CD14-positive monocyte (primary cell): ENCODE data around the gene SPAM1. TPM values are rescaled to one million over a fixed set of nuclear protein-coding genes. Genes with fewer than 3 reads are reported as not detected.
"Not testable (repeated sequence)": the region's sequence is repeated elsewhere in the genome, so short reads cannot be mapped to it uniquely, and the experiment has no call there.

Experiments
- DNase-seq, 3 donors: peaks; one replicate each; pipeline ENCODE4 v3.0.0-alpha.2; 2011 to 2022
- H2AFZ ChIP-seq: 2 replicates; pipeline ENCODE4 v1.6.0; 2012; ENCODE audit warnings: mild to moderate bottlenecking, low read depth, low read length, inconsistent platforms; ENCODE audit not compliant: insufficient read depth, poor library complexity, severe bottlenecking
- H3K27ac ChIP-seq, 2 donors: 1 replicate in 1 of 2; 2 replicates in 1 of 2; pipeline ENCODE4 v1.5.1; 2012 to 2013; ENCODE audit warnings: low read length in 2 of 2, control low read depth in 1 of 2, inconsistent platforms in 1 of 2, low read depth in 1 of 2, mild to moderate bottlenecking in 1 of 2
- H3K27me3 ChIP-seq, 2 donors: one replicate each; pipeline versions ENCODE4 v1.6.0 to v1.6.1; 2011 to 2013; ENCODE audit warnings: low read length in 2 of 2; ENCODE audit not compliant: control insufficient read depth in 2 of 2, insufficient read depth in 2 of 2
- H3K36me3 ChIP-seq, 2 donors: replicated peaks in 1 of 2; 1 replicate in 1 of 2; 2 replicates in 1 of 2; pipeline versions ENCODE4 v1.5.1 to v1.6.1; 2012 to 2013; ENCODE audit warnings: low read length in 2 of 2, control low read depth in 1 of 2, inconsistent platforms in 1 of 2, mild to moderate bottlenecking in 1 of 2; ENCODE audit not compliant: insufficient read depth in 2 of 2, control insufficient read depth in 1 of 2
- H3K4me1 ChIP-seq, 2 donors: 1 replicate in 1 of 2; 2 replicates in 1 of 2; pipeline versions ENCODE4 v1.5.1 to v1.6.1; 2012 to 2013; ENCODE audit warnings: low read length in 2 of 2, control low read depth in 1 of 2, inconsistent platforms in 1 of 2, mild to moderate bottlenecking in 1 of 2, moderate library complexity in 1 of 2; ENCODE audit not compliant: insufficient read depth in 2 of 2, control insufficient read depth in 1 of 2
- H3K4me2 ChIP-seq: replicated peaks from 2 replicates; pipeline ENCODE3; 2012; ENCODE audit warnings: low read length, moderate library complexity, mild to moderate bottlenecking; ENCODE audit not compliant: poor library complexity, severe bottlenecking; ENCODE audit errors: extremely low read depth
- H3K4me3 ChIP-seq, 3 experiments: fragments of 200-600 bp in 1 of 3; sonication (generic) in 1 of 3; replicated peaks in 1 of 3; 1 replicate in 2 of 3; 2 replicates in 1 of 3; pipeline ENCODE4 v1.5.1; 2011 to 2013; ENCODE audit warnings: low read length in 3 of 3, mild to moderate bottlenecking in 3 of 3, control low read depth in 2 of 3, low read depth in 2 of 3, inconsistent platforms in 1 of 3, moderate library complexity in 1 of 3
- H3K79me2 ChIP-seq: 2 replicates; pipeline ENCODE4 v1.6.0; 2012; ENCODE audit warnings: mild to moderate bottlenecking, control low read depth, inconsistent platforms, low read length, moderate library complexity; ENCODE audit not compliant: insufficient read depth
- H3K9ac ChIP-seq: 2 replicates; pipeline ENCODE4 v1.6.0; 2017; ENCODE audit warnings: low read length, mild to moderate bottlenecking; ENCODE audit not compliant: insufficient read depth, poor library complexity, severe bottlenecking
- H3K9me3 ChIP-seq, 2 donors: replicated peaks in 1 of 2; 1 replicate in 1 of 2; 2 replicates in 1 of 2; pipeline versions ENCODE4 v1.5.1 to v1.6.1; 2012 to 2013; ENCODE audit warnings: low read length in 2 of 2, control low read depth in 1 of 2; ENCODE audit not compliant: control insufficient read depth in 1 of 2, insufficient read depth in 1 of 2
- H4K20me1 ChIP-seq: 2 replicates; pipeline ENCODE4 v1.6.0; 2012; ENCODE audit warnings: mild to moderate bottlenecking, low read length, control low read depth, moderate library complexity; ENCODE audit not compliant: insufficient read depth
- H3K27ac Mint-ChIP-seq, 7 donors: one replicate each; pipeline ENCODE4 v1.8.0; 2020; ENCODE audit warnings: mild to moderate bottlenecking in 7 of 7, mixed read lengths in 7 of 7, moderate library complexity in 6 of 7, inconsistent platforms in 2 of 7
- H3K27me3 Mint-ChIP-seq, 3 donors: one replicate each; pipeline ENCODE4 v1.8.0; 2021 to 2022; ENCODE audit warnings: low read depth in 3 of 3, mild to moderate bottlenecking in 3 of 3, mixed read lengths in 3 of 3, moderate library complexity in 3 of 3, inconsistent platforms in 1 of 3
- H3K36me3 Mint-ChIP-seq, 2 donors: one replicate each; pipeline ENCODE4 v1.8.0; 2020; ENCODE audit warnings: mixed read lengths in 2 of 2, inconsistent platforms in 1 of 2, mild to moderate bottlenecking in 1 of 2
- H3K4me1 Mint-ChIP-seq: one replicate; pipeline ENCODE4 v1.8.0; 2020; ENCODE audit warnings: mild to moderate bottlenecking, mixed read lengths
- H3K4me3 Mint-ChIP-seq, 2 donors: one replicate each; pipeline ENCODE4 v1.8.0; 2020; ENCODE audit warnings: mild to moderate bottlenecking in 2 of 2, mixed read lengths in 2 of 2, moderate library complexity in 1 of 2
- H3K9me3 Mint-ChIP-seq, 7 donors: one replicate each; pipeline ENCODE4 v1.8.0; 2020 to 2022; ENCODE audit warnings: mixed read lengths in 7 of 7, mild to moderate bottlenecking in 6 of 7, moderate library complexity in 6 of 7, inconsistent platforms in 2 of 7
- CTCF ChIP-seq: fragments of 200-600 bp; IDR thresholded peaks from one replicate; pipeline ENCODE4 v1.8.0; 2022; ENCODE audit warnings: antibody characterized with exemption, mild to moderate bottlenecking
- WGBS: methylation state at CpG from one replicate; pipeline ENCODE4 v1.1.5; 2013; ENCODE audit warnings: missing lambda C conversion rate; ENCODE audit not compliant: insufficient coverage; 5-methylcytosine and 5-hydroxymethylcytosine counted together
- intact Hi-C, 2 donors: fragments of 100-400 bp; cut with micrococcal nuclease; formaldehyde crosslinking; loops; one replicate each; pipeline versions ENCODE4 v1.15.0 to v1.15.1; 2023
- polyA plus RNA-seq, 3 donors: library from polyadenylated mRNA; depleted of rRNA in 1 of 3; unstranded in 2 of 3; stranded (reverse) in 1 of 3; fragments of 300-500 nt in 2 of 3; fragments of >200 nt in 1 of 3; fragmentation: Illumina TruSeq in 2 of 3; gene quantifications; 1 replicate in 2 of 3; 2 replicates in 1 of 3; pipeline ENCODE4 v1.2.3, GENCODE V29; 2012 to 2021

SPAM1 gene
- polyA plus RNA-seq, 3 donors, result not detected

GRCh38 chr7:123998921-123999320, 73.9 kb downstream of the SPAM1 start:
- intact Hi-C loops, result no loop called here
- H3K9me3 ChIP-seq, result peaks cover 0 to 6% of the 10 kb centered on the region in 2 donors
- peaks cover 0 to 3% (median 1%) of the 10 kb centered on the region in 3 donors for H3K27me3 Mint-ChIP-seq
- H3K4me3 Mint-ChIP-seq, result no peak overlapping the region
- H3K36me3 ChIP-seq, result no peaks in the 10 kb centered on the region
- H3K27me3 ChIP-seq, result no peaks in the 10 kb centered on the region
- TF ChIP-seq CTCF, result no peak
- no peak overlapping the region for H3K27ac ChIP-seq
- H2AFZ ChIP-seq, result no peak overlapping the region
- H3K4me1 ChIP-seq, result no peaks in the 10 kb centered on the region
- no peaks in the 10 kb centered on the region for H3K79me2 ChIP-seq
- no peak overlapping the region for H3K27ac Mint-ChIP-seq
- DNase-seq, result no peak
- H3K4me3 ChIP-seq, result no peak overlapping the region
- no peak overlapping the region for H3K9ac ChIP-seq
- 90% methylated on average over 5 of the region's 5 CpGs for WGBS
- no peaks in the 10 kb centered on the region for H3K4me1 Mint-ChIP-seq
- H3K36me3 Mint-ChIP-seq, result no peaks in the 10 kb centered on the region
- H3K4me2 ChIP-seq, result no peak overlapping the region
- no peaks in the 10 kb centered on the region for H4K20me1 ChIP-seq
- peaks cover 1 to 12% (median 4%) of the 10 kb centered on the region in 7 donors for H3K9me3 Mint-ChIP-seq

DNA sequence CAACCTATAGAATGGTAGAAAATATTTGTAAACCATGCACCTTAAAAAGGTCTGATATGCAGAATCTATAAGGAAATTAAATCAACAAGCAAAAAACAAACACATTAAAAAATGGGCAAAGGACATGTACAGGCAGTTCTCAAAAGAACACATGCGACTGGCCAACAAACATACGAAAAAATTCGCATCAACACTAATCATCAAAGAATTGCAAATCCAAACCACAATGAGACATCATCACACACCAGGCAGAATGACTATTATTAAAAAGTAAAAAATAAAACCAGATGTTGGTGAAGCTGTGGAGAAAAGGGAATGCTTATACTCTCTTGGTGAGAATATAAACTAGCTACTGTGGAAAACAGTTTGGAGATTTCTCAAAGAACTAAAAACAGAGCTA, 74.7 kb downstream of the SPAM1 start:
- H3K36me3 Mint-ChIP-seq, result no peaks in the 10 kb centered on the region
- no peak overlapping the region for H3K27ac Mint-ChIP-seq
- Histone ChIP-seq H3K27ac (no peak overlapping the region), H3K79me2 (no peaks in the 10 kb centered on the region), H3K4me1 (no peaks in the 10 kb centered on the region), H4K20me1 (no peaks in the 10 kb centered on the region), H2AFZ (no peak overlapping the region), H3K9me3 (peaks cover 0 to 13% of the 10 kb centered on the region in 2 donors), H3K27me3 (no peaks in the 10 kb centered on the region), H3K4me3 (no peak overlapping the region), H3K36me3 (no peaks in the 10 kb centered on the region), H3K9ac (no peak overlapping the region), H3K4me2 (no peak overlapping the region)
- no peak for DNase-seq
- H3K4me3 Mint-ChIP-seq, result no peak overlapping the region
- no peaks in the 10 kb centered on the region for H3K4me1 Mint-ChIP-seq
- peaks cover 0 to 3% (median 1%) of the 10 kb centered on the region in 3 donors for H3K27me3 Mint-ChIP-seq
- no peak for TF ChIP-seq CTCF
- no CpG with 5 or more reads among the region's 3 CpGs for WGBS
- intact Hi-C loops, result no loop called here
- peaks cover 3 to 14% (median 4%) of the 10 kb centered on the region in 7 donors for H3K9me3 Mint-ChIP-seq

- H3K36me3 Mint-ChIP-seq, H3K27ac ChIP-seq, H3K36me3 ChIP-seq, DNase-seq, H3K4me2 ChIP-seq, H3K4me3 Mint-ChIP-seq, H3K9me3 ChIP-seq, H2AFZ ChIP-seq, H4K20me1 ChIP-seq, H3K4me1 ChIP-seq, H3K4me3 ChIP-seq, H3K79me2 ChIP-seq, intact Hi-C loops, H3K27ac Mint-ChIP-seq, H3K27me3 ChIP-seq, H3K9ac ChIP-seq, H3K4me1 Mint-ChIP-seq, H3K27me3 Mint-ChIP-seq: not testable (repeated sequence)
- WGBS, result 73% methylated on average over 6 of the region's 6 CpGs
- H3K9me3 Mint-ChIP-seq, result peaks cover 0 to 14% (median 4%) of the 10 kb centered on the region in 7 donors
These were observed 83.3 kb downstream of the SPAM1 start for GRCh38 chr7:124008296-124008695.
